ENCODE measurements around the gene LCA5L. TPM values are rescaled to one million over a fixed set of nuclear protein-coding genes. Genes with fewer than 3 reads are reported as not detected.
A peak's percentile ranks its signal among the peaks of the same experiment; 100 is the strongest.
"Not testable (repeated sequence)": the region's sequence is repeated elsewhere in the genome, so short reads cannot be mapped to it uniquely, and the experiment has no call there.

The LCA5L gene
- polyA plus RNA-seq, 2 donors = 0.31 to 0.48 TPM

DNA sequence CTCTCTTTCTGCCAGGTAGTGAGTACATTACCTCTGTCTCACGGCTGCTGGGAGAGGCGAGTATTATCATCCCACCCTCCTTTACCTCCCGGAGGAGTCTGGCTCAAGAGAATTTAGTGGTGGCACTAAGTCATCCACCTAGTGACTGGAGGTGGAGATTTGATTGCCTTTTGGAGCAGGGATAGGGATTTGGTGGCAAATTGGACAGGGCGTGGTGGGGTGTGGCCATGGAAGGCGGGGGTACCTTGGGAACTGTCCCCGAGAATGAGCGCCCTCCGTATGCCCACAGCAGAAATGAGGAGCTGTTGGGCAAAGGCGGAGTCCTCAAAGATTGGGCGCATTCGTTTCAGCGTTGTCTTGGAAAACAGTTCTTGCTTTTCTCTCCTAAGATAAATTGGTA lies 64.6 kb downstream of the LCA5L start:
- H3K36me3 ChIP-seq (ENCODE audit: control insufficient read depth in 2 of 2, insufficient read depth in 2 of 2, low read length in 1 of 2) = no peaks in the 10 kb centered on the region
- WGBS, 2 donors = 18 to 24% methylated on average over 12 of the region's 12 CpGs
- no peaks in the 10 kb centered on the region for H3K9me3 ChIP-seq (ENCODE audit: control insufficient read depth in 2 of 2, insufficient read depth in 1 of 2, low read depth in 1 of 2, low read length in 1 of 2)
- H3K27ac ChIP-seq (ENCODE audit: low read depth in 2 of 2, low read length in 1 of 2) = peak overlapping the region; percentile 86 to 94
- peaks cover 3% of the 10 kb centered on the region in 2 donors for H3K4me1 ChIP-seq (ENCODE audit: control insufficient read depth in 2 of 2, insufficient read depth in 2 of 2, low read length in 1 of 2)
- peak overlapping the region; percentile 69 to 75 for H3K4me3 ChIP-seq (ENCODE audit: low read depth in 1 of 2, low read length in 2 of 2)
- H3K27me3 ChIP-seq (ENCODE audit: control insufficient read depth in 1 of 2, insufficient read depth in 2 of 2, low read length in 2 of 2) = no peaks in the 10 kb centered on the region

DNA sequence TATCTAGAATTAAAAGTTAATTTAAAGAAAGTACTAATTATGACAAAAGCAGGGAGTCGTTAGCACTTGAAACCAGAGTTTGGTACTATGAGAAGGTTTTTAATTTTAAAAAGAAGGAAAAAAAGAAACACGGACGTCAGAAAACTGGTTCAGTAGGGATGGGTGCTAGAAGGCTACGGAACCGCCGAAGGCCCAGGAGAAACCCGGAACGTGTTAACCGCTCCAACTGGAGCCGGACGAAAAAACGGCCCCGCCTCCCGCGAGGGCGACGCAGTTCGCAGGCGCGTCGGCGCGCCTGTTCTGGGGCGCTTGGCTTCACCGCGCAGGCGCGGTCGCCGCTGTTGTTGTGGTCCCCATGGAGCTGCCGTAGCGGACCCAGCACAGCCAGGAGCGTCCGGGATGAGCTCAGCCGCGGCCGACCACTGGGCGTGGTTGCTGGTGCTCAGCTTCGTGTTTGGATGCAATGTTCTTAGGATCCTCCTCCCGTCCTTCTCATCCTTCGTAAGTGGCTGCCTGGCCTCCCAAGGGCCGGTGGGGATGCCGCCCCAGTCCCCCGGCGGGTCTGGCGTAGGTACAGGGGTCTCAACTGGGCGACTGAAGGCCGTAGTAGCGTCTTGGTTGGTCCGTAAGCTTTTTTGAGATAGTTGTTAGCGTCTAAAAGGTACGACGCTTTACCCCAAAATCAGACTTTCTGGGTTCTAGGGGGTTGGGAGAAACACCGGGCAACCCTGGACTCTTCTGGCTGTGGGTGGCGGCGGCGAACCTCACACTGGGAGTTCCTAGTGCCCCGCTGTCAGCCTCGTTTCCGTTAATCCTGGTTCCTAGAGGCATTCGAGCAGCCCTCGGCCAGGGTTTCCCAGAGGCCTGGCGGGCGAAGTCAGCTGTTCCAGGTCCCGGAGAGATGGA lies 65.3 kb downstream of the LCA5L start:
- Histone ChIP-seq H3K9me3 (ENCODE audit: control insufficient read depth in 2 of 2, insufficient read depth in 1 of 2, low read depth in 1 of 2, low read length in 1 of 2) (no peaks in the 10 kb centered on the region), H3K27me3 (ENCODE audit: control insufficient read depth in 1 of 2, insufficient read depth in 2 of 2, low read length in 2 of 2) (no peaks in the 10 kb centered on the region), H3K27ac (ENCODE audit: low read depth in 2 of 2, low read length in 1 of 2) (peak overlapping the region; percentile 86 to 94), H3K4me1 (ENCODE audit: control insufficient read depth in 2 of 2, insufficient read depth in 2 of 2, low read length in 1 of 2) (peaks cover 0 to 3% of the 10 kb centered on the region in 2 donors), H3K36me3 (ENCODE audit: control insufficient read depth in 2 of 2, insufficient read depth in 2 of 2, low read length in 1 of 2) (no peaks in the 10 kb centered on the region), H3K4me3 (ENCODE audit: low read depth in 1 of 2, low read length in 2 of 2) (peak overlapping the region; percentile 69 to 75)
- 1% methylated on average over 65 of the region's 65 CpGs for WGBS, 2 donors

DNA sequence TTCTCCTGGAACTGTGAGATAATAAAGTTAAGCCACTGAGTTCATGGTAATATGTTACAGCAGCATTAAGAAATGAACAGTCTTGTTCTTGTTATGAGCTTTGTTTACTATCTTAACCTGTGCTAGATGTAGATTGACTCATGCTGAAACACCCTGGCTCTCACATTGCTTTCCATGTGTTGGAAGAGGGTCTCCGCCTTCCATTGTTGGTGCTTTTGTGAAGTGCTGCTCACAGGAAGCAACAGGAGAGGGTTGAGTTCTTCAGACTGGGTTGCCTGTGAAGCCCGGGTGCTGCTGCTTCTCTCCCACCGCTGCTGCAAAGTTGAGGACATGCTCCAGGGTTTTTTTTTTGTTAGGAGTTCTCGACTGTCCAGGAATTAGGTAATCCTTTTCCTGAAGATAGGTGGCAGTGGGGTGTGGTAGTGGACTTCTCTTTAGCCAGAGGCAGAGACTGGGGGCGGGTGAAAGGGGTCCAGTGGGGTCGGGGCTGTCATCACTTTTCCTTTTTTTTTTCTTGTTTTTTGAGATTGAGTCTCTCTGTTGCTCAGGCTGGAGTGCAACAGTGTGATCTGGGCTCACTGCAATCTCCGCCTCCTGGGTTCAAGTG lies 68.0 kb downstream of the LCA5L start:
- Histone ChIP-seq H3K4me3 (ENCODE audit: low read depth in 1 of 2, low read length in 2 of 2) (no peak overlapping the region), H3K4me1 (ENCODE audit: control insufficient read depth in 2 of 2, insufficient read depth in 2 of 2, low read length in 1 of 2) (no peaks in the 10 kb centered on the region), H3K27me3 (ENCODE audit: control insufficient read depth in 1 of 2, insufficient read depth in 2 of 2, low read length in 2 of 2) (no peaks in the 10 kb centered on the region), H3K36me3 (ENCODE audit: control insufficient read depth in 2 of 2, insufficient read depth in 2 of 2, low read length in 1 of 2) (no peaks in the 10 kb centered on the region), H3K9me3 (ENCODE audit: control insufficient read depth in 2 of 2, insufficient read depth in 1 of 2, low read depth in 1 of 2, low read length in 1 of 2) (no peaks in the 10 kb centered on the region), H3K27ac (ENCODE audit: low read depth in 2 of 2, low read length in 1 of 2) (no peak overlapping the region)
- WGBS, 2 donors = 63 to 65% methylated on average over 7 of the region's 7 CpGs

DNA sequence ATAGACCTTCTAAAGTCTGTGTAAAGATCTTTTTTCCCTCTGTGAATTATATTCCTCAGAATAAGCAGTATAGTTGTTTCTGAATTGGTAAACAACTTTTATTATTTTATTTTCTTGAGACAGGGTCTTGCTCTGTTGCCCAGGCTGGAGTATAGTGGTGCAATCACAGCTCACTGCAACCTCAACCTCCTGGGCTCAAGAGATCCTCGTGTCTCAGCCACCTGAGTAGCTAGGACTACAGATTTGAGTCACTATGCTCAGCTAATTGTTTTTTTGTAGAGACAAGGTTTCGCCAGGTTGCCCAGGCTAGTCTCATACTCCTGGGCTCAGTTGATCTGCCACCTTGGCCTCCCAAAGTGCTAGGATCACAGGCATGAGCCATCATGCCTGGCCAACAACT lies 70.1 kb downstream of the LCA5L start:
- no peak overlapping the region for H3K27ac ChIP-seq (ENCODE audit: low read depth in 2 of 2, low read length in 1 of 2)
- WGBS, 2 donors = 77 to 80% methylated on average over 2 of the region's 2 CpGs
- no peaks in the 10 kb centered on the region for H3K4me1 ChIP-seq (ENCODE audit: control insufficient read depth in 2 of 2, insufficient read depth in 2 of 2, low read length in 1 of 2)
- H3K9me3 ChIP-seq (ENCODE audit: control insufficient read depth in 2 of 2, insufficient read depth in 1 of 2, low read depth in 1 of 2, low read length in 1 of 2) = no peaks in the 10 kb centered on the region
- H3K4me3 ChIP-seq (ENCODE audit: low read depth in 1 of 2, low read length in 2 of 2) = no peak overlapping the region
- H3K36me3 ChIP-seq (ENCODE audit: control insufficient read depth in 2 of 2, insufficient read depth in 2 of 2, low read length in 1 of 2) = no peaks in the 10 kb centered on the region
- no peaks in the 10 kb centered on the region for H3K27me3 ChIP-seq (ENCODE audit: control insufficient read depth in 1 of 2, insufficient read depth in 2 of 2, low read length in 2 of 2)

DNA sequence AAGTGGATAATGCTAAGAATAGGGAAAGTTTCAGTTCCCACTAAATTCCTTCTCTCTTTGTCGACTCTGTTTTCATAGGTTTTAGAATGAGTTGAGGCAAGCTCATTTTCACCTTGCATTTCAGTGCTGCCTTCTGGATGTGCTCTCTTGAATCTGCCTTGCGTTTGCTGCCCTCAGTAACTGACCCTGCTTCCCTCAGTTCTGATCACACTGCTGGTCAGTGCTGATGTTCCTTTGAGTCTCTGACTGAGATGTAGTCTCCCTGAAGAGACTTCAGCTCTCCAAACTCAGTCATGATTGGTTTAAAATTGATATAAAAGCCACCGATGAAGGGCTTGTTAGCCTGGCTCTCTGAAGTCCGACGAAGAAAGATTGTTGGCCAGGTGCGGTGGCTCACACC lies 71.5 kb downstream of the LCA5L start:
- Histone ChIP-seq H3K36me3 (ENCODE audit: control insufficient read depth in 2 of 2, insufficient read depth in 2 of 2, low read length in 1 of 2) (no peaks in the 10 kb centered on the region), H3K4me3 (ENCODE audit: low read depth in 1 of 2, low read length in 2 of 2) (no peak overlapping the region), H3K4me1 (ENCODE audit: control insufficient read depth in 2 of 2, insufficient read depth in 2 of 2, low read length in 1 of 2) (no peaks in the 10 kb centered on the region), H3K27me3 (ENCODE audit: control insufficient read depth in 1 of 2, insufficient read depth in 2 of 2, low read length in 2 of 2) (no peaks in the 10 kb centered on the region), H3K9me3 (ENCODE audit: control insufficient read depth in 2 of 2, insufficient read depth in 1 of 2, low read depth in 1 of 2, low read length in 1 of 2) (no peaks in the 10 kb centered on the region), H3K27ac (ENCODE audit: low read depth in 2 of 2, low read length in 1 of 2) (no peak overlapping the region)
- WGBS, 2 donors = 74 to 75% methylated on average over 6 of the region's 6 CpGs

DNA sequence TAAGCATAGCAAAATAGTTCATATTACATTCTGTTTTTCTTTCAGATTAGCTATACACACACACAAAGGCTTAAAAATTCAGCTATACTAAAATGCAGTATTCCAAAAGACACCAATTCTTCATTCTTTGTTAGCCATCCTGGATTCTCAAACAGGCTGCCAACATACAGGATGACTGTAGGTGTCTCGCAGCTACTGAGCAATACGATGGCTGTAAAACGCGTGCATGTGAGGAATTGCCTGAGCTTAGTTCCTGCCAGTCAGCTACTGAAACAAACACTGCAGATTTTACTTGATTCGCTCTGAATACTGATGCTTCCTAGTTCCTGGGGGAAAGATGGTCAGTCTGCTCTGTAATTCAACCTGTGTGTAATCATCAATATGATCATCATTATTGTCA lies 71.9 kb downstream of the LCA5L start:
- Histone ChIP-seq H3K27me3 (ENCODE audit: control insufficient read depth in 1 of 2, insufficient read depth in 2 of 2, low read length in 2 of 2) (no peaks in the 10 kb centered on the region), H3K9me3 (ENCODE audit: control insufficient read depth in 2 of 2, insufficient read depth in 1 of 2, low read depth in 1 of 2, low read length in 1 of 2) (no peaks in the 10 kb centered on the region), H3K27ac (ENCODE audit: low read depth in 2 of 2, low read length in 1 of 2) (no peak overlapping the region), H3K4me3 (ENCODE audit: low read depth in 1 of 2, low read length in 2 of 2) (no peak overlapping the region), H3K4me1 (ENCODE audit: control insufficient read depth in 2 of 2, insufficient read depth in 2 of 2, low read length in 1 of 2) (no peaks in the 10 kb centered on the region), H3K36me3 (ENCODE audit: control insufficient read depth in 2 of 2, insufficient read depth in 2 of 2, low read length in 1 of 2) (no peaks in the 10 kb centered on the region)
- WGBS, 2 donors = 13 to 15% methylated on average over 5 of the region's 5 CpGs

DNA sequence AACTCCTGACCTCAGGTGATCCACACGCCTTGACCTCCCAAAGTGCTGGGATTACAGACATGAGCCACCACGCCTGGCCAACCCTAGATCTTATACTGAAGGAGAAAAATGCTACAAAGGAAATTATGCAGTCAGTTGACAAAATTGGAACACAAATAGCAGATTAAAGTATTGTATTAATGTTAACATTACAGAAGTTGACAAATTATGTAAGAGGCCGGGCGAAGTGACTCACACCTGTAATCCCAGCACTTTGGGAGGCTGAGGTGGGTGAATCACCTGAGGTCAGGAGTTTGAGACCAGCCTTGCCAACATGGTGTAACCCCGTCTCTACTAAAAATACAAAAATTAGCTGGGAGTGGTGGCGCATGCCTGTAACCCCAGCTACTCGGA lies 75.7 kb downstream of the LCA5L start:
- not testable (repeated sequence) for H3K27me3 ChIP-seq (ENCODE audit: control insufficient read depth in 1 of 2, insufficient read depth in 2 of 2, low read length in 2 of 2); H3K4me1 ChIP-seq (ENCODE audit: control insufficient read depth in 2 of 2, insufficient read depth in 2 of 2, low read length in 1 of 2); H3K27ac ChIP-seq (ENCODE audit: low read depth in 2 of 2, low read length in 1 of 2); H3K36me3 ChIP-seq (ENCODE audit: control insufficient read depth in 2 of 2, insufficient read depth in 2 of 2, low read length in 1 of 2); H3K9me3 ChIP-seq (ENCODE audit: control insufficient read depth in 2 of 2, insufficient read depth in 1 of 2, low read depth in 1 of 2, low read length in 1 of 2); H3K4me3 ChIP-seq (ENCODE audit: low read depth in 1 of 2, low read length in 2 of 2)
- WGBS, 2 donors = 51 to 66% methylated on average over 7 of the region's 7 CpGs

DNA sequence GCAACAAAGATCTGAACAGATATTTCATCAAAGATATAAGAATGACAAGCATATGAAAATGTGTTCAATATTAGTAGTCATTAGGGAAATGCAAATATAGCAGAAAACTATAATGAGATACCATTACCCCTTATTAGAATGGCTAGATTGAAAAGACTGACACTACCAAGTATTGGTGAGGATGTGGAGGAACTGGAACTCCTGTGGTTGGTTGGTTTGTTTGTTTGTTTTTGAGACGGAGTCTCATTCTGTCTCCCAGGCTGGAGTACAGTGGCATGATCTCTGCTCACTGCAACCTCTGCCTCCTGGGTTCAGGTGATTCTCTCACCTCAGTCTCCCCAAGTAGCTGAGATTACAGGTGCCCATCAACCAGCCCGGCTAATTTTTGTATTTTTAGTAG lies 77.8 kb downstream of the LCA5L start:
- H3K9me3 ChIP-seq (ENCODE audit: control insufficient read depth in 2 of 2, insufficient read depth in 1 of 2, low read depth in 1 of 2, low read length in 1 of 2) = no peaks in the 10 kb centered on the region
- H3K27me3 ChIP-seq (ENCODE audit: control insufficient read depth in 1 of 2, insufficient read depth in 2 of 2, low read length in 2 of 2) = no peaks in the 10 kb centered on the region
- WGBS, 2 donors = 87 to 93% methylated on average over 2 of the region's 2 CpGs
- no peaks in the 10 kb centered on the region for H3K36me3 ChIP-seq (ENCODE audit: control insufficient read depth in 2 of 2, insufficient read depth in 2 of 2, low read length in 1 of 2)
- H3K27ac ChIP-seq (ENCODE audit: low read depth in 2 of 2, low read length in 1 of 2) = no peak overlapping the region
- no peaks in the 10 kb centered on the region for H3K4me1 ChIP-seq (ENCODE audit: control insufficient read depth in 2 of 2, insufficient read depth in 2 of 2, low read length in 1 of 2)
- no peak overlapping the region for H3K4me3 ChIP-seq (ENCODE audit: low read depth in 1 of 2, low read length in 2 of 2)

DNA sequence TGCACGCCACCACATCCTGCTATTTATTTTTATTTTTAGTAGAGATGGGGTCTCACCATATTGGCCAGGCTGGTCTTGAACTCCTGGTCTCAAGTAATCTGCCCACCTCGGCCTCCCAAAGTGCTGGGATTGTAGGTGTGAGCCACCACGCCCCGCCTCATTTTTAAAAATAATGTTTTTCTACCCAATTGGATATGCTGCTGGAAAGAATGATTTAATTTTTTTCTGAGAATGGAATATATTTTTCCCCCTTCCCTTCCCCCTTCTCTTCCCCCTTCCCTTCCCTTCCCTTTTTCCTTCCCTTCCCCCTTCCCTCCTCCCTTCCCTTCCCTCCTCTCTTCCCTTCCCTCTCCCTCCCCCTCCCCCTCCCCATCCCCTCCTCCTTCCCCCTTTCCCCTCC lies 79.0 kb downstream of the LCA5L start:
- Histone ChIP-seq H3K4me1 (ENCODE audit: control insufficient read depth in 2 of 2, insufficient read depth in 2 of 2, low read length in 1 of 2) (no peaks in the 10 kb centered on the region), H3K4me3 (ENCODE audit: low read depth in 1 of 2, low read length in 2 of 2) (no peak overlapping the region), H3K9me3 (ENCODE audit: control insufficient read depth in 2 of 2, insufficient read depth in 1 of 2, low read depth in 1 of 2, low read length in 1 of 2) (no peaks in the 10 kb centered on the region), H3K27ac (ENCODE audit: low read depth in 2 of 2, low read length in 1 of 2) (no peak overlapping the region), H3K27me3 (ENCODE audit: control insufficient read depth in 1 of 2, insufficient read depth in 2 of 2, low read length in 2 of 2) (no peaks in the 10 kb centered on the region), H3K36me3 (ENCODE audit: control insufficient read depth in 2 of 2, insufficient read depth in 2 of 2, low read length in 1 of 2) (no peaks in the 10 kb centered on the region)
- 93 to 95% methylated on average over 4 of the region's 4 CpGs for WGBS, 2 donors

DNA sequence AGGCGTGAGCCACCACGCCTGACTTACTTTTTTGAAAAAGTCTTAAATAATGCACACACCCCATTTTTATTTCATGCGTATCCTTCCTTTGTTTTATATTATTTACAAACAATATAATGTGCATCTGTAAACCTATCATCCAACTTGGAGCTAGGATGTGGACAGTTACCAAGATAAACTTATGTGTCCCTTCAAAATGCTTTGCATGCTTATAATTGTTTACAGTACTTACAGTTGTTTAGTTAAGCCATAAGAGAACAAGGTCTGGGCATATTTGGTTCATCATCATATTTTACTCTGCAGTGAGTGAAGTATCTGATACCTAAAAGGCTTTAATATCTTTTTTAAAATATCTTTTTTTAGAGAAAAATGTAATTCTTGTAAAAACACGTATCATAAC lies 80.6 kb downstream of the LCA5L start:
- Histone ChIP-seq H3K9me3 (ENCODE audit: control insufficient read depth in 2 of 2, insufficient read depth in 1 of 2, low read depth in 1 of 2, low read length in 1 of 2) (no peaks in the 10 kb centered on the region), H3K4me3 (ENCODE audit: low read depth in 1 of 2, low read length in 2 of 2) (no peak overlapping the region), H3K36me3 (ENCODE audit: control insufficient read depth in 2 of 2, insufficient read depth in 2 of 2, low read length in 1 of 2) (no peaks in the 10 kb centered on the region), H3K4me1 (ENCODE audit: control insufficient read depth in 2 of 2, insufficient read depth in 2 of 2, low read length in 1 of 2) (no peaks in the 10 kb centered on the region), H3K27ac (ENCODE audit: low read depth in 2 of 2, low read length in 1 of 2) (no peak overlapping the region), H3K27me3 (ENCODE audit: control insufficient read depth in 1 of 2, insufficient read depth in 2 of 2, low read length in 2 of 2) (no peaks in the 10 kb centered on the region)
- 73 to 84% methylated on average over 4 of the region's 4 CpGs for WGBS, 2 donors

Measured in esophagus (tissue), 2 donors.